Activated CD4-positive, alpha-beta T cell treated with anti-CD3 and anti-CD28 coated beads, Interleukin-2, Interleukin-6, amounts not matched to agents 100 ng/mL and 50 ng/mL, durations not matched to agents 16 hours and 8 hours (primary cell): ENCODE data around the gene NALCN.
A peak's percentile ranks its signal among the peaks of the same experiment; 100 is the strongest.
"Not testable (repeated sequence)": the region's sequence is repeated elsewhere in the genome, so short reads cannot be mapped to it uniquely, and the experiment has no call there.

Experiments
- DNase-seq: peaks from one replicate; pipeline ENCODE4 v3.0.0-alpha.2; 2020

The NALCN gene

DNA sequence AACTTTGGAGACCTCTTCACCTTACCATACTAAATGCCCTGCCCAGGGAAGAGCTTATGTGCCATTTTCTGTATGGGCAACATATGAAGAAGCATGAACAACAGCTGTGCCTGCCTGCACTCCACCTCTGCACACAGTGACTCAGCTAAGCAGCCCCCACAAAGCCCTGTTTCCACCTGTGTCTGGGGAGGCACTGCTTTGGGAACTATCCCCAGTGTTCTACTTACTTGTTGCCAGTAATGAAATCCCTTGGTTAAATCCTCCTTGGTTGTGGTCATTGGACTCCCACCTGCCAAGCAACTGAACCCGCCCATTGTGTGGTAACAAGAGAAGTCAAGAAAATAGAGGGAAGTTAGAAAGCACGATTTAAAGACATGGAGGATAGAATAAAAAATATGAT is 84.6 kb downstream of the NALCN start:
- no peak for DNase-seq

GRCh38 chr13:101327871-101328270 is 88.4 kb downstream of the NALCN start:
- no peak for DNase-seq

DNA sequence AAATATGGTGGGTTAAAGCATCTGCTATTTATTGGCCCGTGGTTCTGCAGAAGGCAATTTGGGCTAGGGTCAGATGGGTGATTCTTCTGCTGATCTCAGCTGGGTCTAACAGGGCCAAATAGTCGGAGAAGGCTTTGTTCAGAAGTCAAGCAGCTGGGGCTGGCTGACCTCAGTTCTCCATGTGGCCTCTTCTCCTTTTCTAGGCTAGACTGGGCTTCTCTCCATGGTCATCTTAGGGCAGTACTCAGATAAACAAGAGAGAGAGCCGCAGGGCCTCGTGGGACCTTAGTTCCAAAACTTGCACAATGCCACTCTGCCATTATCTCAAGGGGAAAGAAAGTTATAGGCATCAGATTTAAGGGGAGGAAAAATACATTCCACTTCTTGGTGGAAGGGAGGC is 89.6 kb downstream of the NALCN start:
- DNase-seq, result no peak

- no peak for DNase-seq
Observed at GRCh38 chr13:101325423-101325822, 90.9 kb downstream of the NALCN start.

DNA sequence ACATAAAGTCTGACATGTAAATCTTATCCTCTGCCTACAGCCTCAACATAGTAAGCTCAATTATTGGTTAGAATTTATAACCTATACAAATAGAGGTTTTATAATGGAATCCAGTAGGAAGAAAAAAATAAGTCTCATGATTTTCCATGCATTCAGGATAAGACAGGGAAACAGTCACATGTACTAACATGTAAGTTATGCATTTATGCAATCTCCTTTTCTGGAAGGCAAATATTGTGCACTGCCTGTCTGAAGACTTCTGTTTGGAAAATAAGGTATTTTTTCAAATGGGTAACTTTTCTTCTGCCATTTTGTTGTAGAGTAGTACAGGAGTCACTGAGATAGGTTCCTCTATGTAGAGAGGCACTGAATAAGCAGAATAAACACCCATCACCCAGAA is 92.7 kb downstream of the NALCN start:
- no peak for DNase-seq

GRCh38 chr13:101317986-101318523 is 98.3 kb downstream of the NALCN start:
- no peak for DNase-seq

- not testable (repeated sequence) for DNase-seq
Observed at GRCh38 chr13:101313479-101313878, 102.8 kb downstream of the NALCN start.

GRCh38 chr13:101309014-101309619 is 107.2 kb downstream of the NALCN start:
- DNase-seq, result no peak

- no peak for DNase-seq
Observed at GRCh38 chr13:101308247-101309013, 107.9 kb downstream of the NALCN start.

DNA sequence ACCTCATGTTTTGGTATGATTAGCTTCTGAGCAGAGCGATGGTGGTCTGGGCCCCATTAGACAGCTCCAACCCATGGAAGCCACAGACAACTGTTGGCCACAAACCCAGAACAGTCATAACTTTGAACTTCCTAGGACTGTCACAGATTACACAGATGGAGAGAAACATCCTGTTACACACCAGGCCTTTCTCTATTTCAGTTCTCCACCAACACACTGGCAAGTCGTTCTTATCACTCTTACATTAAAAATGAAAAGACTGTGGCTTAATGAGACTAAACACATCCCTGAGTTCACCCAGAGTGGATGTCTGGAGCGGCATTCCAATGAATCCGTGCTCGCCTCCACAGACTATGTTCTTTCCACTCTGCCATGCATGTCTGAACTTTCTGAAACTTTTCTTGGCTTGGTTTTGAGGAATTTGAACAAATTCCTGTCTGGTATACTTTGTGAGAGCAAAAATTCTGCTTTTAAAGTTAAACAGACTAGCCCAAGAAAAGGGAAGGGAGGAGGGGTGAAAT is 109.1 kb downstream of the NALCN start:
- DNase-seq, result no peak

DNA sequence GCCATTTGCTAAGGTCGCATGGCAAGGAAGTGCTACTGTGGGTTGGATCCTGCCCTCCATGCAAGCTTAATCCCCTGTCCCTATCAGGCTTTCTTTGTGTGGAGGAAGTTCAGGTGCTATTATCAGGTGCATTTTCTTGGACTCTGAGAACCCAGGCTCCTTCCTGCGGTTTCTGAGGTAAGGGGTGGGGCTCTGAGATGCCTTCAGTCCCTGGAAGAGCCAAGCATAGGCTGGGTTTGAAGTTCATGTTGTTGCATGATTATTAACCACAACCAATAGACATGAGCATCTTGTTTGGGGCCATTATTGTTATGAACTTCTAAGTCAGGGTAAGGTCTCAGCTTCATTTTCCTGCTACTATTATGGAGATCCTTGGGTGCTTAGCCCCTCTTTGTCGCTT is 109.5 kb downstream of the NALCN start:
- no peak for DNase-seq

DNA sequence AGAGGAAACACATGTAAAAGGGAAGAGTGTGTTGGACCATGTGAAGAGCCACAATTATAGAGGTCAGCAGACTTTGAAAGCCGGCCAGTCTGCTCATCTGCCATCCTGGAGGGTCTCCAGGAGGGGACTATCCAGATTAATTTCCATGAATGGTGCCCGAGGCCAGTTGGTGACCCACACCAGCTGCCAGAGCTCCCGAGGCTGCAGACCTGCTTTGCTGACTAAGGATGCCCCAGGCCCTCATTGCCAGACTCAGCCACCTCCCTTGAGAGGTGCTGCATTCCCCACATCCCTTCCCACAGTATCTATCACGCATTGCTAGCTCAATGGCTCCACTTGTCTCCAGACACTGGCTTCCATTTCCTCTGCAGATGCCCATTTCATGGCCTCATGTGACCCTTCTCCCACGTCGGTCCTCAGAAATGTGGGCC is 110.3 kb downstream of the NALCN start:
- DNase-seq, result no peak

GRCh38 chr13:101303521-101303920 is 112.8 kb downstream of the NALCN start:
- no peak for DNase-seq

DNA sequence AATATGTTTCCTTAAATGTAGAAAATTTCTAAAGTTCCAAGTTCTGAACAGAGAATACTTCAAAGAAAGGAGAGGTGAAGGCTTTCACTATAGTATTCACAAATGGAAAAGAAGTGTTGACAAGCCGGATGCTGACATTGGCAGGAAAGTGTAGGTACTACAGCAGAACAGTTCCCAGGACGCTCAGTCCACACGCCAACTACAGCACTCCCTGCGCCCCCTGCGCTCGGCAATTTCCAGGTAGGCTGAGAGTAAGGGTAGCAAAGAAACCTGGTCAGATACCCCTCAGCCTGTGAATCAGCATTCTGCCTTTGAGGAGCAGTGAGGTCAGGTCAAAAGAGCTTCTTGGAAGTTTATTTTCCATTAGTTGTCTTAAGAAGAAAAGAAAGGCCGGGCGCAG is 115.3 kb downstream of the NALCN start:
- no peak for DNase-seq

DNA sequence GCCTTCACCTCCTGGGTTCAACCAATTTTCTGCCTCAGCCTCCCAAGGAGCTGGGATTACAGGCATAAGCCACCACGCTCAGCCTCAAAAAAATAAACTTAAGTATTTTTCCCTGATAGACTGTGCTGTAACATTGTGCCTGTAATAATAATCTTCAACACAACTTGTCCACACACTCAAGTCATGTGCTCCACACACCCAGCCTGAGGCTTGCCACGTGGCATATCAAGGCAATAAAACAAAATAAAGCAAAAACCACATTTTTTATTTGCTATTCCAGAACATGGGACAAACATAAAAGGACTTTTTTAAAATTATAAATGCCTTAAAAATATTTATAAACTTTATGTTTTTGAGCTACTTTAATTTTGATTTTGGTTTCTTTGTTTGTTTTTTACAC is 115.8 kb downstream of the NALCN start:
- DNase-seq, result no peak

GRCh38 chr13:101298517-101298916 is 117.8 kb downstream of the NALCN start:
- no peak for DNase-seq

GRCh38 chr13:101297794-101298193 is 118.5 kb downstream of the NALCN start:
- DNase-seq, result no peak

- no peak for DNase-seq
Observed at GRCh38 chr13:101292711-101293110, 123.6 kb downstream of the NALCN start.

- DNase-seq, result peak; percentile 13
Observed at GRCh38 chr13:101291646-101292515, 124.4 kb downstream of the NALCN start.

GRCh38 chr13:101291206-101291605 is 125.1 kb downstream of the NALCN start:
- no peak for DNase-seq

GRCh38 chr13:101289764-101290163 is 126.5 kb downstream of the NALCN start:
- DNase-seq, result no peak

GRCh38 chr13:101283782-101284181 is 132.5 kb downstream of the NALCN start:
- DNase-seq, result no peak

DNA sequence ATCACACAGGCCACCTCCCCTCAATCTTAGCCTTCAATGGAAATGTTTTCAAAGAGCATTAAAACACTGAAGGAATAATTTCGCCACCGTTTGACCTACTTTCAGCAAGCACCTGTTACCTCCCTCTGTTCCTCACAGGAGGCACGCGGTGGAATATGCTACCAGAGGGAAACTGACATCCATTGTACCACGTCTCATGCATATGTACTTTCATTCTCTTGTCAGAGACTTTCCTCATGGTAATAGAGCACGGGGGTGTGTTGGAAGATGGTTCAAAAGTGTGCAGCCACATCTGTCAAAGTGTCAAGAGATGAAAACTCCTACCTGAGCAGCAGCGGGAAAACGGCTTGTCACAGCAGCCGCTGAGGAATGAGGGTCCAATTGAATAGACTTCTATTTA is 143.4 kb downstream of the NALCN start:
- no peak for DNase-seq
